ENCODE measurements around the gene SDC4.
"Not testable (repeated sequence)": the region's sequence is repeated elsewhere in the genome, so short reads cannot be mapped to it uniquely, and the experiment has no call there.

SDC4 gene

GRCh38 chr20:45363611-45364492, 15.6 kb upstream of the SDC4 start:
- DNase-seq (ENCODE audit: low read depth) = no peak

DNA sequence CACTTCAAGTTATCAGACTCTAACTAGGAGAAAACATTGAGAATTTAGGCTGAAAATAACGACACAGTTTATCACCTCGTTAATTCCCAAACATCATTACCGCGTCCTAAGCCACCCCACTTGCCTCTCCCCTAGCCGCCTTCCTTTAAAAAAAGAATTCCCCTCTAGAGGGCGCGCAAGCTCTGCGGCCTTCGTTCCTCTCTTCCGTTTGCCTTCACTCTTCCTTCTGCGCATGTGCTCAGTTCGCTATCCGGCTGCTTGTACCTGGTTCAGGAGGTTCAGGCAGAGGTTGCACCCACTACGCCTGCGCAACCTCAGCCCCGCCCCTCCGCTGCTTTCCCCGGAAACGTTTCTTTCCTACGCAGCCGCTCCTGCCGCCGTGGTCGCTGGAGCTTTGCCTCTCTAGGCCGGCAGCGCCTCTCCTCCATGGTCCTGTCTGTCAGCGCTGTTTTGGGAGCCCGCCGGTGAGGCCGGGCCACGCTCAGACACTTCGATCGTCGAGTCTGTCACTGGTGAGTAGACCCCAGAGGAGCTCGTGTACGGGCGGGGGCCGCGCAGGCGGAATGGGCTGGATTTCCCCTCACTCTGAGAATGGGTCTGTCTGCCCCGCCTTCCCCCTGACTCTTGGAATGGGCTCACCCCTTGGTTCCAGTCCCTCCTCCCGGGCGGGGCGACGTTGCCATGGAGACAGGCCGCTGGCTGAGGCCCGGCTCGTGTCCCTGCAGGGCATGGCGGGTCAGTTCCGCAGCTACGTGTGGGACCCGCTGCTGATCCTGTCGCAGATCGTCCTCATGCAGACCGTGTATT, 14.8 kb upstream of the SDC4 start, which contains the start of gene SYS1:
TSS of gene SYS1 (plus strand) at position 353 of the 807 bp plus-strand sequence. CDS start at position 729, 376 bp downstream.
- DNase-seq (ENCODE audit: low read depth) = peak; percentile 99

GRCh38 chr20:45361793-45362192, 13.6 kb upstream of the SDC4 start:
- DNase-seq (ENCODE audit: low read depth) = no peak

DNA sequence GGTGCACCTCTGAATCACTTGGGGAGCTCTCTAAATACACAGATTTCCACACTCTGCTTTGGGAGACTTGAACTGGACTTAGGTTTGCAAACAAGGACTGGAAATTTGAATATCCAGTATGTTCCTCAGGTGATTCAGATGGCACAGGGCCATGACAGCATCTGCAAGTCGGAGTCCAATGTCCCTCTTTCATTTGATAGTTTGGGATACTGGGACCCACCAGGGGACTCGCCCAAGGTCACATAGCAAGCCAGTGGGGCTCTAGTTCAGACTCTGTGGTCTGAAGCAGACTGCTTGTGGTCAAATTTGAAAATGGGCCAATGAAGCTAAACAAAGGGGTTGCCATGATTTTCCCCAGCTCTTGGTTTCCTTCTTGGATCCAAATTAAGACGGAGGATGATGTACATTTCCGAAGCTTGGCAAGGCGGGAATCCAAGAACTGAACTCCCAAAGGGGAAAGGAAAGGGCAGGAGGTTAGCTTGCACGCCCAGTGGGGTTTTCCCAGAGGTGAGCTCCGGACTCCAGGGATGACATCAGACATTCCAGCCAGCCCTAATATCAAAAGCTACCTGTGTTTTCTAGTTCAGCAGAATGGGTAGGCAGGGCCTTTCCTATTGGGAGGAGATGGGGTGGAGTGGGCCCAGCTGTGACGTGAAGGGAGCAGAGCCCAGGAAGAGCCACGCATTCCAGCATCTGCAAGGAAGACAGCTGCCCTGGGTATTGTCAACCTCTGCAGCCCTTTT, 11.4 kb upstream of the SDC4 start:
- DNase-seq (ENCODE audit: low read depth) = no peak

GRCh38 chr20:45359069-45359405, 10.8 kb upstream of the SDC4 start:
- DNase-seq (ENCODE audit: low read depth) = no peak

DNA sequence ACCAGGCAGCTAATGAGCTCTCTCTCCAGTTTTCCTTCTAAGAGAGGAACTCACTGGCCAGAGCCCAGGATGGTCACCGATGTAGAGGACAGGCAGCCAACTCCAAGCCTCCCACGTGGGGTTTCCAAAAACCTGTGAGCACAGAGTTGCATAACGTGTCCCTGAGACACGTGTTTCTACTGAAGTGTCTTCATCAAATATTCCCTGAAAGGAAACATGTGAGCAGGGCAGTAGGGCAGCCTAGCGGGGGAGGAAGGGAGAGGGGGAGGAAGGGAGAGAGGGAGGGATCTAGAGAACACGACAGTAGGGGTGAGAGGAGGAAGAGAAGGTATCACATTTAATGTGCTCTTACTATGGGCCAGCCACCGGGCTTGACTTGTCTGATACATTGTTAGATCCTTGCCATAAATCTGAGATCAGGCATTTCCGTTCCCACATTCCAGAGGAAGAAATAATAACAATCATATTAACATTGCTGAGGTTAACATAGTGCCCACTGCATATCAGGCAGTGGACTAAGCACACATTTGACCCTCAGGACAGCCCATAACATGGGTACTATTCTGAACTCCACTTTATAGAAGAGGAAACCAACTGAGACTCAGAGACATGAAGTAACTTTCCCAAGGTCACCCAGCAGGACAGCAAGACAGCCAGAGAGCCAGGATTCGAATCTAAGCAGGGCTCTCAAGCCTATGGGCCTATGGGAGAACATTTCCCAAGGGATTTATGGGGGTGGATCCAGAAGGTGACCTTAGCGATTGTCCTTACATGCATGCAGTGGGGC, 10.3 kb upstream of the SDC4 start:
- DNase-seq (ENCODE audit: low read depth) = no peak

- DNase-seq (ENCODE audit: low read depth) = no peak
These were observed 7.2 kb upstream of the SDC4 start for GRCh38 chr20:45355209-45356084.

DNA sequence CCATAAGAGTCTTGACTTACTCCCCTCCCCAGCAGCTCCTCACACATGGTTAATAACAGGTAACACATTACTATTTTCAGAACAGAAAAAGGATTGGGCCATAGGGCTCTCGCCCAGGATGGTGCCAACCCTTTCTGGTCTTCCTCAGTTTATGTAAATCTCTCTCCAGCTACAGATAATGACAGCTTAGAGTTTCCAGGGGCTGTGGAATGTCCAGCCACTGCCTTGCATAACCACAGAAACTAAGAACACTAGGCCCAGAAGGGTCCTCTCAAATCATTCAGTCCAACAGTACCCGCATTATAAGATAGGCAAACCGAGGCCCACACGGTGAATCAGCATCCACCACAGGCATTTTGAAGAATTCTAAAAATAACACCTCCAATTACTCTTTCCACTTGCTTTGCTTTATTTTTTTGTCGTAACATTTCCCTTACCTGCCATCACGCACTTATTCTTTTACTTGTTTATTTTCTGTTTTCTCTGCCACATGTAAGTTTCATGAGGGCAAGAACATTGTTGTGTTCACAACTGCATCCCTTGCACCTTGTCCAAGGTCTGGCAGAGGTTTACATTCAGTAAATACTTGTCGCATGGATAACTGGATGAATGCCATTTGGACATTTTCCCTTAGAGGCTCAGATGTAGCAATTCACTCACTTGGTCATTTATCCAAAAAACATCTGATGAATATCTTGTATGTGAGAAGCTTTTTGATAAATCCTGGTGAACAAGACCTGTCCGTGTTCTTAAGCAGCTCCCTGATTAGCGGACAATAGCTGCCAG, 6.4 kb upstream of the SDC4 start:
- DNase-seq (ENCODE audit: low read depth) = no peak

DNA sequence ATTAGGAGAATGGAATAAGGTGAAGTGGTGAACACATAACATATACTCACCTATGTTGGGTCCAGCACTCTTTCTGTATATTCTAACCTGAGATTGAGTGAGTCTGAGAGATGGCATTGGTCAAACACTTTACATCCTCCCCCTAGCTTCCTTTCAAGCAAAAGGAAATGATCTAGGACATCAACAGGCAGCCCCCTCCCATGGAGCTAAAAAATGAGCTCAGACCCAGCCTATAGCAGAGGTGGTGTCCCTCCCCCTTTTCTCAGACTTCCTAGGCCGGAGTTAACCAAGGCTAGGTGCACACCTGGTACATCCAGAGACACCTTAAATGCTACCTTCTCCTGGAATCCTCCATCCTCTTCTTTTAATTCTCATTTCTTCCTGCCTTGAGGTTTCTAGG, 5.5 kb upstream of the SDC4 start:
- DNase-seq (ENCODE audit: low read depth) = no peak

- DNase-seq (ENCODE audit: low read depth) = no peak
These were observed 4.5 kb upstream of the SDC4 start for GRCh38 chr20:45352729-45353128.

GRCh38 chr20:45350795-45351194, 2.6 kb upstream of the SDC4 start:
- not testable (repeated sequence) for DNase-seq (ENCODE audit: low read depth)

- no peak for DNase-seq (ENCODE audit: low read depth)
These were observed 2.0 kb upstream of the SDC4 start for GRCh38 chr20:45350217-45350616.

DNA sequence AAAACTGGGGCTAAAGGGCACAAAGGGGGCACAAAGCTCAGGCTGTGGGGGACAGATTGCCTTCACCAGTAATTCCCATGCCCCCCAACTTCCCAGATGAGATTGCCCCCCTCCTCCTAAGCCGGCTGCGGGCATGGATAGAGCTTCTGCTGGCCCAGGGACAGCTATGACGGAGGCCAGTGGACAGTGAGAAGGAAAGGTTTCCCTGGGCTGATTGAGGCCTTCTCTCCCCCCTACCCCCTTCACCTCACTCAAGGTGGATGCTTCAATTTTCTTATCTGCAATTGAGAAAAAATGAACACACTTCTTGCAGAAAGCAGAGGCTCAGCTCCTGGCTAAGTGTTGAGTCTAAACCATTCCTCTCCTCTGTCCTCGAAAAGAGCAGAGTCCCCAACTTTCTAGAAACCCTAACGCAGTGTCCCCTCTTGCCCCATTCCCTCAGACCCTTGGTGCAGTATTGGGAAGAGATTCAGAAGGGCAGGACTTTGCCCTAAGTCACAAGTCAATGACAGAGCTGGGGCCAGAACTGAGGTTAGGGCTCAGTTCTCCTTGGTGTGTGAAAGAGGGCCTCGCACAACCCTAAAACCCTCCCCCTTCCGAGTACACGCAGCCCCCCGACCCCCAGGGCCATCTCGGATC, 808 bp downstream of the SDC4 start:
- no peak for DNase-seq (ENCODE audit: low read depth)

- DNase-seq (ENCODE audit: low read depth) = no peak
These were observed 1.4 kb downstream of the SDC4 start for GRCh38 chr20:45346851-45347250.

GRCh38 chr20:45346291-45346718, 1.9 kb downstream of the SDC4 start:
- DNase-seq (ENCODE audit: low read depth) = no peak

DNA sequence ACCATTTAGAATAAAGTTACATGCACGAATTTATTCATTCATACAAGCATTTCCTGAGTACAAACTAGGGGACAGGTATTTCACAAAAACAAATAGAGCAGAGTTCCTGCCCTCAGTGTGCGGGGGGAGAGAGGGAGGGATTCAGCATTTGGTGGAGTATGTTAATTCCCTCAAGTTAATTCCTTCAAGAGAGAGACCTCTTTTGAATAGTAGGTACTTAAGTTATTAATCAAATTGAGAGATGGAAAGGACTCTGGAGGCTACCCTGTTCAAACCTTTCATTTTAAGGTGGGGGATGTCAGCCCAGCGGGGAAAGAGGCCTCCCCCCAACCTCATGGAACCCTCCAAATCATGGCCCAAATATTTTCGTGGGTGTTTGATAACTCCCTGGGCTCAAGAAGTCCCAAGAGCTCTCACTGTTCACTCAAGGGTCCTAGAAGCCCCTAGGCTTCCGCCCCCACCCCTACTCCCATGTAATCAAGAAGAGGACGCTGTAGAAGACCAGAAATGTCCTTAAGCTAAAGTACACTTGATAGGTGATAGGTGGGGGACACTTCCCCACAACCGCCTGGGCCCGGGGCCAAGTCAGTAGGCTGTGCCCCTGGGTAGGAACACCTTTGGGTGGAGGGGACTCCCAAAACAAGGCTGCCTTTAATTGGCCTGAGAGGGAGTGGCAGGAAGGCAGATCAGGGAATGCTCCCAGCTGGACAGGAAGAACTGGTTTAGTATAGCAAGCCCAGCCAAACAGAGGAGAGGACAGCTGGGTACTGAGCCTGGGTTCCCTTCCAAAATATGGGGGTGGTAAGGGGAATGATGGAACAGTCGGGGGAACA, 2.9 kb downstream of the SDC4 start:
- no peak for DNase-seq (ENCODE audit: low read depth)

GRCh38 chr20:45344168-45344860, 3.9 kb downstream of the SDC4 start:
- DNase-seq (ENCODE audit: low read depth) = no peak
